Iris pigment epithelial cell (primary cell): Measurements from ENCODE around the gene KIF26B.

Experiments used
- DNase-seq: peaks from one replicate; pipeline ENCODE4 v3.0.0-alpha.2; 2011; ENCODE audit warnings: low read depth

KIF26B gene

DNA sequence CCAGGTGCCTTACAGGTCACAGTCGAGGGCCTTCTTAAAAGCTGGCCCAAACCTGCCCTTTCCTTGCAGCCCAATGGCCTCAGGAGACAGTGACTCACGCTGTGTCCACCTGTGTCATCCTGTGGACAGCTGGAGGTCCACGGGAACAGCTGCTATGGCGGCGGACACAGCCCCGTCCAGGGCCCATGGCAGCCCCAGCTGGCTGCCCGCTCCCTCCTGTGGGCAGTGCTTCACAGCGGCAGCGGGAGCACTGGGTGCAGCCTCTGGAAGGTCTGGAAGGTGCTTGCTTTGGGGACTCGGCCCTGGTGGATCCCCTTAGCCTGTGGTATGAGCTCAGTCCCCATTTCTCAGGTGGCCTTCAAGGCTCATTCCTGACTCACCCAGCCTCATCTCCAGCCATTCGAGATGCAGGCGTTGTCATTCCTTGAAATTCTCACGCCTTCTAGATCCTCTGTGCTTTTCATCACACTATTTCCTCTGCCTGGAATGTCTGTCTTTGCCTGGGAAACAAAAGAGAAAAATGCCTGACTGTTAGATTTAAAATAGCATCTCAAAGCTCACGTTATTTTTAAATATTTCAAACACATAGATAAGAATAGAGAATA is 86.8 kb downstream of the KIF26B start:
- DNase-seq, result no peak

DNA sequence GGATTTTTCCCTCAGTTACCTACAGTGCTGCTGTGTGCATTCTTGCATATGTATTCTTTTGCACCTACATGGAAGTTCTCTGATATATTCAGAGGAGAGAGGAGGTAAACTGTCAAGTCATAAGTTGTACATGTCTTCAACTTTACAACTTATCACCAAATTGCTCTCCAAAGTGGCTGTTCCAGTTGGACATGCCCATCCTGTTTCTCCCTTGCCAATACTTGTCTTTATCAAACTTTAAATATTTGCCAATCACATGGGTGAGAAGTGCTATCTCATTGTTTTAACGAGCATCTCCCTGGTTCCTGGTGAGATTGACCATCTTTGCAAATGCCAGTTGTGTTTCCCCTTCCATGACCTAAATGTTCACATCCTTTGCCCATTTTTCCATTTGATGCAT is 88.2 kb downstream of the KIF26B start:
- DNase-seq, result no peak

DNA sequence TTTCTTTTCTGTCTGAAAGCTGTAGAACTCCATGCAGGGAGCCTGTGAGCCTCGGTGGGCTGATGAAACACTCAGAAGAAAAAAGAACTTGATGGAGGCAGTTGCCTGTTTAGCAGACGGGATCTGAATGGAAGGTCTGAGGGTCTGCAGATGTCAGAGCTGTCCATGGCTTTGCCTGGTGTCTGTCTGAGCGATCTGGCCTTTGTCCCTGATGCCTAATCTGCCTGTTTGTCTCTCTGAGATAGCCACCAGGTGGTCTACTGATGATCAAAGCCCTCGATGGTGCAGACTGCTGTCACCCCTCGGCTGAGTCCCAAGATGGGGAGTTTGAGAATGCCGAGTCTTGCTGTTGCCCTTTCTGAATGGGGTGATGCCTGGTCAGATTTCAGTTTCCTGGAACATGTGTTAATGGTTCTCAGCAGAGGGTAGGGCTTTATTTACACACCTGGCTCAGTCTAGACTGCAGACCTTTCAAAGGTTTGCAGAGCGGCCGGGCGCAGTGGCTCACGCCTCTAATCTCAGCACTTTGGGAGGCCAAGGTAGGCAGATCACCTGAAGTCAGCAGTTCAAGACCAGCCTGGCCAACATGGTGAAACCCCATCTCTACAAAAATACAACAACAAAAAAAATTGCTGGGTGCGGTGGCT is 90.4 kb downstream of the KIF26B start:
- DNase-seq, result no peak

DNA sequence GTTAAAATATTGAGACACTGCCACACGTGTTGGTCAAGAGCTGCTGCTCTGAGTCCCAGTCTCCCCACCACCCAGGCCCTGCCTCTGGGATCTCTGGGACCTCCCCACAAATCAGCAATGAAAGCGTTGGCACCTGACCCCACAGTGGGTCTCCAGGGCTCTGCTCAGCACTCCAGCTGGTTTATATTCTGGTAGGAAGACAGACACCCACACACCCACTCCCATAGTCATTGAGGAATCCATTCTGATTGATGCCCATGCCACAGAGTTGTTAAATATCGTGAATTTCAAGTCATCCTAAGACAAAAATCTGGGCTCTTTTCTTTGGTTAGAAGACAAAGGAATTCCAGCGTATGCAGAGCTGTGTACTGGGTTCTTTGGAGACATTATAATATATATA is 91.6 kb downstream of the KIF26B start:
- no peak for DNase-seq

DNA sequence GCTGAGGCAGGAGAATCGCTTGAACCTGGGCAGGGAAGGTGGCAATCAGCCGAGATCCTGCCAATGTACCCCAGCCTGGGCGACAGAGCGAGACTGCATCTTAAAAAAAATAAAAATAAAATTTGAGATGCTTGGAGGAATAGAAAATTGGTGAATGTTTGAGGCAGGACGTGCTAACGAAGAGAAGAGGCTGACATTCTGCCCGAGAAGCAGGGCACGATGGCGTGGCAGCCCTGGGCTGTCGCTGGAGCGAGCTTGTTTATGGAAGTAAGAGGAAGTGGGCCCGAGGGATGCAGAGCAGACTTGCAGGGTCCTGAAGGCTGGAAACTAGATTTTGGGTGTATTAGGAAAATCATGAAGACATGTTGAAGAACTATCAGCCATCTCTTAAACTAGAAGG is 92.6 kb downstream of the KIF26B start:
- DNase-seq, result no peak

DNA sequence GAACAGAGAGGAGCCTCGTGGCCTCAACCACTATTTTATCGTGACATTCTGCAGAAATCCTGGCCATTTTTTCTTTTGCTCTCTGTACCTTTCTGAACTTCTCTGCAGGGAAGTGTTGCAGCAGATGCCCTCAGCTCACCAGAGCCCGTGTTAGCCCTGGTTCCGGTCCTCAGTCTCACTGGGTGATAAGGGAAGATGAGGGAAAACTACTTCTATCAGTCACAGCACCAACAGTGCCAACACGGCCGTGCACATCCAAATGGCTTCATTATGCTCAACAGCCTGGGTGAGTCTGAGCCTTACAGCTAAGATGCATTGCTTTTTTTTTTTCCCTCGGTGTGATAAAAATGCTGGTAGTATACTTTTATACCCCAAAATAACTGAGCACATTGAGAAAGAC is 93.0 kb downstream of the KIF26B start:
- no peak for DNase-seq

DNA sequence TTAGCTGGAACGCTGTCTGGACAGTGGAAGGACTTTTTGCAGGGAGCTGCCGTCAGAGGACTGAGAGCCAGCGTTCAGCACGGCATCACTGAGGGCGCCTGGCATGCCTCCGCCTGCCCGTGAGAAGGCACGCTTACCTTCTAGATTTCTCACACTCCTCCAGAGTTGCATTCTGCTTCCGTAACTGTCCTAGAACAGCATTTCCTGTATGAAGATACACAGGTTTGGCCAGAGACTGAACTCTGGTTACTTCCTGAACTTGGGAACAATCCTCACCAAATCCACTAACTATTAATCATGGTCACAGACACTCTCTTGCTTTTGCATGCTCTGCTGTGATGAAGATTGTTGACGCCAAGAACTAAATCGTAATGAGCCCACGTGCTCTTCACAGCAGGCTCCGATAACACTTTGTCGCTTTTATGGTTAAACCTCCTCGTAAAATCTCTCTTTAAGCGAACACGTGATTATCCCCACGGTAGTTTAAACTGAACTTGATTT is 93.5 kb downstream of the KIF26B start:
- DNase-seq, result no peak

DNA sequence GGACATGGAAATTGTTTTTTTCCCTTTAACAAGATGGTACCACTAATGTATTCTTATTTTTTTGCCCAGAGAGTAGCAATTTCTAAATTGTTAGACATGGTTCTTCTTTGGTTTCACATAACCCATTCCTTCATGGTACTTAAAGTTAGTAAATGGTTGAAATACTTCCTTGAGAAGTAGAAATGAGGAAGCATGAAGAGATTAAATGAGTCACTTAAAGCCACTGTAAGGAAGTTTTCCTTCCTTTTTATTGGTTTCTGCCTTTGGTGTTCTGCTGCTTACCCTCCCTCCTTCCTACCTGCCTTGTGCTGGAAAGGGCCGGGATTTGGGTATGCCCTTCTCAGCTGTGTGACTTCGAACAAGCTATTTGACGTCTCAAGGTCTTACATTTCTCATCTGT is 101.0 kb downstream of the KIF26B start:
- DNase-seq, result no peak

DNA sequence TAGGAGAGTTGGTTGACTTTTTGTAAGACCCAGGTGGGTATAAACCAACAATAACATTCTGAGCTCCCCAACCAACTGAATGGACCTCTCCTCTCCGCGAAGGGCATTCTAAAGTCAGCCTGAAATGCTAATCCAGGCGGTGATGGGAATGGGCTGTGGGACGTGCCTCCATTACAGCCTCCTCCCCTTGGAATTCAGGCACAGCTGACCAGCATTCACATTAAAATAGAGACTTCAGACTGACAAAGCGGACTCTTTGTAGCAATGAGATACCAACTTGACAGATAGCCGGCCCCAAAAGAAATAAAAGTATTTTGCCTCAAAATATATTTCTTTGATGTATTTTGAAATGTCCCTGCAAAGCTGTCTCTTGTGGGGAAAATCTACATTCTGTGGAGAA is 101.7 kb downstream of the KIF26B start:
- no peak for DNase-seq

DNA sequence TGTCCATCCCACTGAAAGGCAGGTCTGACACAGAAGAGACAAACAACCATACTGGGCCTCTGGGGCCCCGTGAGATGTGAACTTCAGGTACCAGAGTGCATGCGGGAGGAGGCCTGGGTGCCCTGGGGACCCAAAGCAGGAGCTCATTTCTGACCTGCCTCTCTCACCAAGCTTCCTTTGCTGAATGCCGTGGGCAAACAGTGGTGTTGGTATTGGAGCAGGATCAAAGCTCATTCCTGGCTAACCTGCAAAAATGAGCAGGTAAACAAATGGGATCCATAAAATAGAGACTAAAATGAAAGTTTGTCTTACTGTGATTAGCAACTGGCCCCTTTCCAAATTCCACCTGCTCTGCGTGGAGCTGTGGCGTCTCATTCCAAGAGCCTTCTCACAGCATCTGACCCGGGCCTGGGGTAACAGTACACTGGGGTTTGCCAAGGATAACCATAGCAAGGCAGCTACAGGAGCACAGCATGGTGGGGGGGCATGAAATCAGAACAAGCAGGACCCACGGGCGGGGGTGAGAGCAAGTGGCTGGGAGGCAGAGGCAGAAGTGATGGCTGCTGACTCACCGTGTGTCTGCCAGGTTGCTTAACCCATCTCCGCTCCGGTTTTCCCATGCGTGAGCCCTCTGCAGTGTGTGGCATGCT is 103.6 kb downstream of the KIF26B start:
- DNase-seq, result peak; percentile 21

DNA sequence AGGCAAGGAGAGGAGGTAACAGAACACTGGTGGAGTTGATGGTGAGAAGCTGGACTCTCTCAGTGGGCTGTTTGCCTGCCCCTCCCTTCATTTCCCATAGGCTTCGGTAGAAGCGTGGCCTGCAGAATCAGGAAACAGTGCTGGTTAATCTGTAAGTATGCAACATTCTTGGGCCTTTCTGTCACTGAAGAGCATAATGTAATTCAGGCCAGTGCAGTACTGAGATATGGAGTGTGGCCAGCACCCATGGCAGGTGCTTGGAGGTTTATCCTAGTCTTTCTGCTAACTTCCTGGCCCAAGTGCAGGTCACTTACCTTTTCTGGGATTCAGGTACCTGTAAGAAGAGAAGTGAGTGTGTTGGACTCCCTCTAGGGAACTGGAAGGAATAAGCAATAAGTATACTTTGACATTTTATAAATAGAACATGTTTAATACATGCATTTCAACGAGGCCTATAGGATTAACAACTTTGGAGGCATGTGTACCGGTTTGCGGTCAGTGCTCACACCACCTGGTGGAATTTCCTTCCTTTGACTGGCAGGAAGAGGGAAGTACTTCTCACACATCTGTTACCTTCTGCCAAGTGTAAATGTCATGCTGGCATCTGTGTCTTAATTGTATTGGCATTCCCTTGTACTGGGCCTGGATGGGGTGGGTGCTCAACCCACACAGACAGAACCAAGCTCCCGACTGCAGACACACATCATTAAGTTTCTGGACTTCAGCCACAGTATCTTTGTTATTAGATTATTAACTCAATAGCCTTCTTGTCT is 105.5 kb downstream of the KIF26B start:
- DNase-seq, result no peak

DNA sequence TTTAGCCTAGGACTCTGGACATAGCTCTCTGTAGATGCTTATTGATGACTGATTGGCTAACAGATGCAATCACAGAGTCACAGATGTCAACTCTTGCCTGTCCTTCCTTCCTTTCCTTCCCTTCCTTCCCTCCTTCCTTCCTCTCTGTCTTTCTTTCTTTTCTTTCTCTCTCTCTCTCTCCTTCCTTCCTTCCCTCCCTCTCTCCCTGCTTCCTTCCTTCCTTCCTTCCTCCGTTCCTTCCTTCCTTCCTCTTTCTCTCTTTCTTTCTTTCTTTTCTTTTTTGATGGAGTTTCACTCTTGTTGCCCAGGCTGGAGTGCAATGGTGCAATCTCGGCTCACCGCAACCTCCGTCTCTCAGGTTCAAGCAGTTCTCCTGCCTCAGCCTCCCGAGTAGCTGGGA is 106.1 kb downstream of the KIF26B start:
- DNase-seq, result no peak

DNA sequence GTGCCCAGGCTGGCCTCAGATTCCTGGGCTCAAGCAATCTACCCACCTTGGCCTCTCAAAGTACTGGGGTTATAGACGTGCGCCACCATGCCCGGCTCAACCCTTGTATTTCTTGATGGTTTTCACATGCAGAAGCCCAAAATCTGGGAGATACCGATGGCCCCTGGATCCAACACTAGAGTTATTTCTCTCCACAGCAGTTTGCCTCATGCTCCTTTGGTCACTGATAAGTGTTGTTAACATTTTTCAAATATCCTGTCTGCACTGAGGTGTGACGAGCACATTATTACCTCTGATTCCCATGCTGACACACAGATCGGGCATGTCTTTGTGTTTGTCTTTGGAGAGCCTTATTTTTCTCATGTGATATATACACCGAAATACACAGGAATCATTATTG is 107.0 kb downstream of the KIF26B start:
- DNase-seq, result no peak

DNA sequence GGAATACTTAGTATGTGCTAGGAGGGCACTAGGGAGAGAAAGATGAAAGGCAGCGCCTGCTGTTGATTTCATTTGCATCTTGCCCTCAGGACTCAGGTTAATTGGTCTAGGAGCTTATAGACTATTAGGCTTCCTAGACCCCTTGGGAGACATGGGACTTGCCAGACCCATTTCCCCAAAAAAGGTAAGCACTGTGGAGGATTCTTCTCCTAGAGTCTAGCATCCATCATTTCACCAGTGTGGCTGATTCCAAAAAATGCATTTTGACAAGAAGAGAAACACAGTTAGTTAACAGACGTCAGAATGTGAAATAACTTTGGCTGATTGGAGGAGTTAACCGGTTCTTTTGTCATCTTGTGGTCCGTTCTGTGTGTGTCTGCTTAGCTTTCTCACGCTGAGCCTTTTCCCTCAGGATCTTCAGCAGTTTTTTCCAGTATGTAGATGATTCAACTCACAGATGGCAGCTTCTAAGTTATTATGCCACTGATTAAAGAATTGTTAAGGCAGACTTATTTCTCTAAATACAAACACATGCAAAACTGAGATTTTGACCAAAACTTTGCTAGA is 108.8 kb downstream of the KIF26B start:
- DNase-seq, result no peak

DNA sequence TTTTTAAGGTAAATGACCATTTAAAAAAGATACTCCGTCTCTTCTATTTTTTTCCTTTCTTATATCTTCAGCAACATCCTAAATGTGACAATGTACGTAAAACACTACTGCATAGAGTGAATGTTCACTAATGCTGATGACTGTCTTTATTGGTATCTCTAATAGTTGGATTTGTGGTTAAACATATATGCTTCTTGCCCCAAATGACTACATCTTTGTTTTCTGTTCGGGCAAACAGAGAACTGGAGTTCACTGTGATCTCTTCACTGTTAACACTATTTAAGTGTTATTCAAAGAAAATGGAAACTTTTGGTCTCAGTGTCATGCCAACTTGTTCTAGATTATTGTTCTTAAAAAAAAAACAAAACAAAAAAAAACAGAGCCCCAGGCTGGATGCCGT is 109.4 kb downstream of the KIF26B start:
- DNase-seq, result no peak

DNA sequence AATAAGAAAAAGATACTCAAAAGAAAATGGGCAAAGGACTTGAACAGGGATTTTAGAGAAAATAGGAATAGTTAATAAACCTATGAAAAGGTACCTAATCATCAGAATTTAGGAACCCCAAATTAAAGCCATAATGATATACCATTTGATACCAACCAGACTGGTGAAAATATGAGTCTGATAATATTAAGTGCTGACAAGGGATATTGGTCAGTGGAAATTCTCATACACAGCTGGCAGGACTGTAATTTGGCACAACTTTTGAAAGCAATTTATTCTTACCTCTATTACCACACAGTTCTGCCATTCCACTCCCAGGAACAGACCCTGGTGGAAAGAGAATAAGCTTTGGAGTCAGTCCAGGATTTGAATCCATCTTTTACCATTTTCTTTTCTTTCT is 111.3 kb downstream of the KIF26B start:
- DNase-seq, result no peak

DNA sequence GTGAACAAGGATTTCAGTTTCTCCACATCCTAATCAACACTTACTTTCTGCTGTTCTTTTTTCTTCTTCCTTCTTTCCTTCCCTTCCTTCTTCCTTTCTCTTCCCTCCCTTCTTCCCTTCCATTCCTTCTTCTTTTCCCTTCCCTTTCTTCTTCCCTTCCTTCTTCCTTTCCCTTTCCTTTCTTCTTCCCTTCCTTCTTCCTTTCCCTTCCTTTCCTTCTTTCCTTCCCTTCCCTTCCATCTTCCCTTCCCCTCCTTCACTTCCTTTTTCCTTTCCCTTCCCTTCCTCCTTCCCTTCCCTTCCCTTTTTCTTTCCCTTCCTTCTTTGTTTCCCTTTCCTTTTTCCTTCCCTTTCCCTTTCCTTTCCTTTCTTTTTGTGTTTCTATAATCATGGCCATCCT is 115.3 kb downstream of the KIF26B start:
- DNase-seq, result no peak

DNA sequence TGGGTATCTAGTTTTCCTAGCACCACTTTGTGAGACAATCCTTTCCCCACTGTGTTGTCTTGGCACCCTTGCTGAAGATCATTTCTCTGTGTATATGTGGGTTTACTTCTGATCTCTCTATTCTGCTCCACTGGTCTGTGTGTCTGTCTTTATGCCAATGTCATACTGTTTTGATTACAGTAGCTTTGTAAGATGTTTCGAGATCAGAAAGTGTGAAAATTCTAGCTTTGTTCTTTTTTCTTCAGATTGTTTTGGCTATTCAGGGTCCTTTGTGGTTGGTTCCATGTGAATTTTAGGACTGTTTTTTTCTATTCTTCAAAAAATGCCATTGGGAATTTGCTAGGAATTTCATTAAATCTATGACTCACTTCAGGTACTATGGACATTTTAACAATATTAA is 116.2 kb downstream of the KIF26B start:
- no peak for DNase-seq

DNA sequence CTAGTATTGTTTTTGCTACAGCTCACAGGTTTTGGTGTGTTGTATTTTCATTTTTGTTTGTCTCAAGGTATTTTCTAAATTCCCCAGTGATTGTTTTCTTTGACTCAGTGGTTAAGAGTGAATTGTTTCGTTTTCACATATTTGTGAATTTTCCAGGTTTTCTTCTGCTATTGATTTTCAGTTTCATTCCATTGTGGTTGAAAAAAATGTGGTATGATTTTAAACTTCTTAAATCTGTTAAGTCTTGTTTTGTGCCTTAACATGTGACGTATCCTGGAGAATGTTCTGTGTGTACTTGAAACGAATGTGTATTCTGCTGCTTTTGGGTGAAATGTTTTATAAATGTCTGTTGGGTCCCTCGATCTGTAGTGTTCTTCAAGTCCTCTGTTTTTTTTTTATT is 117.9 kb downstream of the KIF26B start:
- no peak for DNase-seq

DNA sequence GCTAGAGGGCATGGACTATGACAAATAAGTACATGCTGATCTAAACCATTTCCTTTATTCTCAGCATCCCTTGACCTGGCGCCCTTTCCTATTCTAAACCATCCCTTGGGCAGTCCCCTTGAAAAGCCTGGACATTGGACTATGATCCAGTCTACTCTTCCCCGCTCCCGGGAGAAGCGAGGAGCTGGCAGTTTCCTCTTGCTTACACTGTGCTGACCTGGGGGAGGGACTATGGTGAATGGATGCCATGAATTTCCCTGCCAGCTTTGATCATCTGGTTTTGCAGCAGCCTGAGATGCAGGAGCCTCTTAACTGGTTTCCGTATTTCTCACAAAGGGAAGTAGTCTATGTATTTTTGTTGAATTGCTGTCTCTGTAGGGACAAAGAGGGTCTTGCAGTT is 121.7 kb downstream of the KIF26B start:
- no peak for DNase-seq

DNA sequence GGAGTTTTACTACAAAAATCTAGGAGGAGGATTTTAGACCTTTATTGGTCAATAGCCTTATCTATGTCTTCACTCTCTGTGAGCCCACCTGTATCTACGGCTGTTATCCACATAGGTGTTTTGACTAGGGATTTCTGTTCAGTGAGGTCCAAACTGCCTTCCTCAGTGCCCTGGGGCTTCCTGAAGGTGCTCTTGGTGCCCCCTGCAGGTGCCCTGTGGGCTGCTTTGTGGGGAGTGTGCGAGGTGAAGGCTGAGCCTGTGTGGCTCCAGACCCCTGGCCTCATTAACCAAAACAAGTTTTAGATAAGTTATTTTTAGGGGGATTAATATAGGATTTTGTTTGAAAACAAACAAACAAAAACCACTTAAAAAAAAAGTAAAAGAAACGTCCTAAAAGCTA is 122.5 kb downstream of the KIF26B start:
- no peak for DNase-seq

DNA sequence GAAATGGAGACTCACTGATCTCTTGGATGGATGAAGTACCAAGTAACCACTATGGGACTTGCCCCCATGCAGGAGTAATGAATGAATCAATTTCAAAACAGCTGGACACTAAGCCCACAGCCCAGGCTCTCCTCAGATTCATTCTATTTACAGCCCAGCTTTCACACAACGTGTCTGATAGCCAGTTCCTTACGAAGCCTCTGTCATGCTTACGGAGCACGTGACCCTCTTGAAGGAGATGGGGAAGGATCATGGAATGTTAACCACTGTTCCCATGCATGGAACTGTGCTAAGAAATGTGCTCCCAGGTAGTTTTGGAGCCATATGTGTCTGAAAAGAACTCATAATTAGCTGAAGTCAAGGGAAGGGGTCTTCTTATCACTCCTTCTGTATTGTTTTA is 124.1 kb downstream of the KIF26B start:
- DNase-seq, result no peak

DNA sequence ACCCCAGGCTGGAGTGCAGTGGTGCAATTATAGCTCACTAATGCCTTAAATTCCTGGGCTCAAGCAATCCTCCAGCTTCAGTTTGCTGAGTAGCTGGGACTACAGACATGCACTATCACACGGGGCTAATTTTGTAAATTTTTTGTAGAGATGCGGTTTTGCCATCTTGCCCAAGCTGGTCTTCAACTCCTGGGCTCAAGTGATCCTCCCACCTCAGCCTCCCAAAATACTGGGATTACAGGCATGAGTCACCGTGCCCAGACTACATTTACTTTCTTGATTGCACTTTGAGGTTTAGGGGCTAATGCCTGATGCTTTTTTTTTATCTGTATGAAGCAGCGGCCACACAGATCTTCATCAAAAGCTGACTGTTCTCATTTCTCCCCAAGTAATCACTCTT is 124.6 kb downstream of the KIF26B start:
- no peak for DNase-seq
